SW480 (cell line): ENCODE data around the gene TRERF1.

ENCODE experiments used
- DNase-seq: peaks from one replicate; pipeline ENCODE4 v3.0.0-alpha.2; 2016; ENCODE audit warnings: low spot score

Gene TRERF1

GRCh38 chr6:42185597-42185996 is 266.1 kb downstream of the TRERF1 start:
- DNase-seq = no peak

GRCh38 chr6:42184475-42184874 is 267.3 kb downstream of the TRERF1 start:
- no peak for DNase-seq

- DNase-seq = no peak
Measured at GRCh38 chr6:42182101-42182500, 269.6 kb downstream of the TRERF1 start.

- no peak for DNase-seq
Measured at GRCh38 chr6:42179945-42180313, 271.8 kb downstream of the TRERF1 start.

- DNase-seq = no peak
Measured at GRCh38 chr6:42179261-42179944, 272.3 kb downstream of the TRERF1 start.

- no peak for DNase-seq
Measured at GRCh38 chr6:42177514-42178364, 274.0 kb downstream of the TRERF1 start.

GRCh38 chr6:42176981-42177380 is 274.7 kb downstream of the TRERF1 start:
- DNase-seq = no peak

GRCh38 chr6:42175860-42176259 is 275.9 kb downstream of the TRERF1 start:
- no peak for DNase-seq
